Fibroblast of villous mesenchyme (primary cell): ENCODE results near the gene PLA2G4F. TPM values are rescaled to one million over a fixed set of nuclear protein-coding genes. Genes with fewer than 3 reads are reported as not detected.

ENCODE experiments used
- DNase-seq: peaks from one replicate; pipeline ENCODE4 v3.0.0-alpha.2; 2010; ENCODE audit warnings: low read depth
- H3K4me3 ChIP-seq: 2 replicates; pipeline ENCODE4 v1.5.1; 2011; ENCODE audit warnings: low read depth, mild to moderate bottlenecking, low read length
- CTCF ChIP-seq: IDR thresholded peaks from 2 replicates; pipeline ENCODE4 v1.5.1; 2012; ENCODE audit warnings: low read depth, mild to moderate bottlenecking, low read length; ENCODE audit not compliant: insufficient read depth
- total RNA-seq: library from RNA; depleted of rRNA; stranded (reverse); fragments of >200 nt; gene quantifications from 2 replicates; pipeline ENCODE4 v1.2.3, GENCODE V29; 2012

The PLA2G4F gene
- total RNA-seq = not detected in 2 replicates

GRCh38 chr15:42156243-42156922, at the start of gene PLA2G4F:
Gene PLA2G4F, minus strand, starts transcription at chr15:42156636. Its CDS starts 87 bp downstream, at chr15:42156549.
- TF ChIP-seq CTCF = no peak
- DNase-seq = no peak
- no peak within 1 kb of the TSS for H3K4me3 ChIP-seq

- TF ChIP-seq CTCF = no peak
- no peak for DNase-seq
- H3K4me3 ChIP-seq = no peak overlapping the region
Observed at GRCh38 chr15:42203891-42204290, 47.5 kb upstream of the PLA2G4F start.

- H3K4me3 ChIP-seq = no peak overlapping the region
- no peak for TF ChIP-seq CTCF
- DNase-seq = no peak
Observed at GRCh38 chr15:42202653-42203052, 46.2 kb upstream of the PLA2G4F start.

- TF ChIP-seq CTCF = no peak
- DNase-seq = no peak
- H3K4me3 ChIP-seq = no peak overlapping the region
Observed at GRCh38 chr15:42201801-42202200, 45.4 kb upstream of the PLA2G4F start.

- no peak for DNase-seq
- H3K4me3 ChIP-seq = no peak overlapping the region
- TF ChIP-seq CTCF = no peak
Observed at GRCh38 chr15:42199126-42199525, 42.7 kb upstream of the PLA2G4F start.

GRCh38 chr15:42198516-42198915, 42.1 kb upstream of the PLA2G4F start:
- H3K4me3 ChIP-seq = no peak overlapping the region
- DNase-seq = no peak
- no peak for TF ChIP-seq CTCF

GRCh38 chr15:42194513-42194912, 38.1 kb upstream of the PLA2G4F start:
- H3K4me3 ChIP-seq = no peak overlapping the region
- DNase-seq = peak; percentile 81
- no peak for TF ChIP-seq CTCF
